GM19239 (cell line): ENCODE data around the gene CLDN12.
"Not testable (repeated sequence)": the region's sequence is repeated elsewhere in the genome, so short reads cannot be mapped to it uniquely, and the experiment has no call there.

ENCODE experiments used
- DNase-seq: peaks from one replicate; pipeline ENCODE4 v3.0.0; 2011; ENCODE audit warnings: low spot score; ENCODE audit not compliant: insufficient read length
- FAIRE-seq: peaks from 2 replicates; lab custom pipeline; 2011; peaks lifted over from hg19 to GRCh38; lab: Jason Lieb, UNC

CLDN12 gene

GRCh38 chr7:90430614-90431460, 27.6 kb downstream of the CLDN12 start:
- FAIRE-seq (no peak), DNase-seq (no peak)

GRCh38 chr7:90432752-90433151, 29.5 kb downstream of the CLDN12 start:
- FAIRE-seq, result no peak
- no peak for DNase-seq

GRCh38 chr7:90433221-90433620, 30.0 kb downstream of the CLDN12 start:
- FAIRE-seq (no peak), DNase-seq (no peak)

- FAIRE-seq (no peak), DNase-seq (no peak)
Measured at GRCh38 chr7:90445633-90446032, 42.4 kb downstream of the CLDN12 start.

- DNase-seq (no peak), FAIRE-seq (no peak)
Measured at GRCh38 chr7:90446137-90446899, 43.1 kb downstream of the CLDN12 start.

GRCh38 chr7:90453259-90453891, 50.1 kb downstream of the CLDN12 start:
- FAIRE-seq, result no peak

GRCh38 chr7:90453931-90454330, 50.7 kb downstream of the CLDN12 start:
- FAIRE-seq, result peak; percentile 4
- no peak for DNase-seq

More at GRCh38 chr7:90453259-90453891, 50.1 kb downstream of the CLDN12 start:
- no peak for DNase-seq

- FAIRE-seq, result peak; percentile 92
- peak; percentile 20 for DNase-seq
Measured at GRCh38 chr7:90455163-90456030, 52.1 kb downstream of the CLDN12 start.

GRCh38 chr7:90458104-90458503, 54.8 kb downstream of the CLDN12 start:
- FAIRE-seq (no peak), DNase-seq (no peak)

GRCh38 chr7:90459888-90460287, 56.6 kb downstream of the CLDN12 start:
- DNase-seq (no peak), FAIRE-seq (no peak)

- DNase-seq (no peak), FAIRE-seq (no peak)
Measured at GRCh38 chr7:90461219-90461618, 58.0 kb downstream of the CLDN12 start.

- FAIRE-seq, DNase-seq: not testable (repeated sequence)
Measured at GRCh38 chr7:90463151-90463628, 59.9 kb downstream of the CLDN12 start.
